HG03558 (cell line): Measurements from ENCODE around the gene CAMK2A.
"Not testable (repeated sequence)": the region's sequence is repeated elsewhere in the genome, so short reads cannot be mapped to it uniquely, and the experiment has no call there.

Source experiments
- ATAC-seq: cut with Tn5 transposase; IDR thresholded peaks from one replicate; pipeline ENCODE4 v1.9.1; 2021; ENCODE audit warnings: moderate number of reproducible peaks; ENCODE audit not compliant: unreplicated experiment; ENCODE audit errors: extremely low read depth

Gene CAMK2A

DNA sequence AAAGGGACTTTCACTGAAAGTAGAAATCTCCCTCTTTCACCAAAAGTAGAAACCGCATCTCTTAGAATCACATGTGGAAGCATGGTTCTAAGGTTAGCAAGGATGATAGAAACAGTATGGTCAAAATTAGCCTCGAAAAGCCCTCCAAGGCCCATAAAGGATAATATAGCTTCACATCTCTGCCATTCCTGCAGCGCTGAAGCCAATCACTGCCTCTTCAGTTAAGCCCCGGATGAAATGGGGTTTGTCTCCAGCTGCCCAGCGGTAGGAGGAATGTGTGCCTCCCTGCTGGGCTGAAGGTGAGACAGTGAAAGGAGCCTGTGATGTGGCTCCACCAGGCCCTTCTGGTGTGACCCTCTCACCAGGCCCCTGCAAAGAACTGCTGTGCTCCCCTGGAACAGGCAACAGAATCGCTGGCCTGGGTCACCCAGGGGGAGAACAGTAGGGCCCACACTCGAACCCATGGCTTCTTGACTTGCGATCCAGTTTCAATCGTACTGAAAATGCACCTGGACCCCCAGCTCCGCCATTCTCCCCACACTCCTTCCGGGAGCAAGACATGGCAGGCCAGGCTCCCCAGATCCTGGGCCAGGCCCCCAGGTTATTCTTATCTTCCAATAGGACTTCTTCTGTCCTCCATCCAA lies 47.2 kb downstream of the CAMK2A start:
- ATAC-seq, result no peak

DNA sequence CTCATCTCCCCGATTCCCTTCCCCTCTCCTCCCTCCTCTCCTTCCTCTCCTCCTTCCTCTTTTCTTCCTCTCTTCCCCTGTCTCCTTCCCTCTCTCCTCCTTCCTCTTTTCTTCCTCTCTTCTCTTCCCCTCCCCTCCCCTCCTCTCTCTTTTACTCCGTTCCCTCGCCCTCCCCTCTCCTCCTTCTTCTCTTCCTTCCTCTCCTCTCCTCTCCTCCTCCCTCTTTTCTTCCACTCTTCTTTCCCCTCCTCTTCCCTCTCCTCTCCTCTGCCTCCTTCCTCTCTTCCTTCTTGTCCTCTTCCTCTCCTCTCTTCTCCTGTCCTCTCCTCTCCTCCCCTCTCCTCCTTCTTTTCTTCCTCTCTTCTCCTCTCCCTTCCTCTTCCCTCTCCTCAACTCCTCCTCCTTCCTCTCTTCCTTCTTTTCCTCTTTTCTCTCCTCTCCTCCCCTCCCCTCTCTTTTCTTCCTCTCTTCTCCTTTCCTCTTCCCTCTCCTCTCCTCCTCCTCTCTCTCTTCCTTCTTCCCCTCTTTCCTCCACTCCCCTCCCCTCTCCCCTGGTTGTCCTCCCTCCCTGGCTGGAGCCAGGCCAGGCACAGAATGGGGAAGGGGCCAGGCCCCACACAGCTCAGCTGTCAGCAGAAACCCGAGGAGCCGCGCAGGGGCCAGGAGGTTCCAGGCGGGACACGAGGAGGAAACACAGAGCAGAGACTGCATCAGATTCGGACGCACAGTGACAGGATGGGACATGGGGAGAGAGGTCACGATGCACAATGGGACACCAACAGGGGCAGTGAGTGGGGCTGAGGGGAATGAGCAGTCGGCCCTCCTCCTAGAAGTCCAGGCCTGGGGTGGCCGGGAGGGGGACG lies 48.0 kb downstream of the CAMK2A start:
- ATAC-seq, result no peak

DNA sequence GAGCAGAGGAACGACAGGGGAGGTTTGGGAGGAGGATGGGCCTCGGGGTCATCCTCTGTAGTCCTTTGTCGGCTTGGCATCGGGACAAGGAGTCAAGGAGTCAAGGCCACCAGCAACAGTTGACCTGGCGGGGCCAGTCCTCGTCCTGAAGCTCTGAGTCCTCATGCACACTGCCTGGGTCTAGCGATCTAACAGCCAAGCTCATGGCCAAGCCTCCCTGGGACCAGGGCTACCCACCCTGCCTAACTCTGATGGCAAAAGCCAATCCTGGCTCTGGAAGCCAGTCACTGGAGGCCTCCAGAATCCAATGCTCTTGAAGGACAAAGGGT lies 49.8 kb downstream of the CAMK2A start:
- ATAC-seq, result no peak

DNA sequence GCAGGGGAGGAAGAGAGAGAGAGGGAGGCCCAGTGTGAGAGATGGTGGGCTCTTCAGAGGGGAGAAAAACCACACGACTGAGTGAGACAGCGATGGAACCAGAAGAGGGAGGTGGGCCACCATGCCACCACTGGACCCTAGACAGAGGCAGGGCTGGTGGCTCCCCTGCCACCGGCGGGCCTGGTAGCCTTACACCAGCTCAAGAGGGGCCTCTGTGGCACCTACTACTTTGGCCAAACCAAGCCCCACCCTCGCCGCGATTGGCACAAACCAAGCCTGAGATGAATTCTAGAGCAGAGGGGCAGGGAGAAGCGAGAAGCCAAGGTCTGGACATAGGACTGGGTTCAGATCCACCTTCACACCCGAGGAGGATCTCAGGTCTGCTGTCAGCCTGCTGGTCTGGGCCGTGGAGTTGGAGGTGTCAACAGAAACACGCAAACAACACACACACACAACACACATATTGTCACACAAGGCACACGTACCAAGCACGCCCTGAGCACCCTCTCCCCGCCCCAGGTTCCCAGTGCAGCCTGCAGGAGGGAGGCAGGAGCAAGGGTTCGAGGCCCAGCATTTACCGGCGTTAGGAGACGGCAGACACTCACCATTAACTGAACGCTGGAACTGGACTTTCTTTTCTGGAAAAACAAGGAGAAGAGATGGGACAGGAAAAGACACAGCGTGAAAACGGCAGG lies 50.3 kb downstream of the CAMK2A start:
- ATAC-seq, result no peak

DNA sequence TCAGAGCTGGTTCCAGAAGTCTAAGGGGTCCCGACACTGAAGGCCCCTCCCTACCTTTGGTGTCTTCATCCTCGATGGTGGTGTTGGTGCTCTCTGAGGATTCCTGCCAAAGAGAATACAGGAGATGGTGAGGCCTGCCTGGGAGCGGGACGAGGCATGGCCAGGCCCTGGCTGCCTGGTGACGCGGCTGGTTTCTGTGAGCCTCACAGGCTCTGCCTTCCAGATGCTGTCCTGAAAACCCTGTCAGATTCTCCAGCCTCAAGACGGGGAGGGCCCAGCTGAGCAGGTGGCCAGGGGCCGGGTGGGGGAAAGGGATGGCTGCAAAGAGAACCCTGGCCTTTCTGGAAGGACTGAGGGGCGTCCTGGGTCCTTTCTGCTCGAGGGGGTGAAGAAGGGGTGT lies 50.9 kb downstream of the CAMK2A start:
- no peak for ATAC-seq

DNA sequence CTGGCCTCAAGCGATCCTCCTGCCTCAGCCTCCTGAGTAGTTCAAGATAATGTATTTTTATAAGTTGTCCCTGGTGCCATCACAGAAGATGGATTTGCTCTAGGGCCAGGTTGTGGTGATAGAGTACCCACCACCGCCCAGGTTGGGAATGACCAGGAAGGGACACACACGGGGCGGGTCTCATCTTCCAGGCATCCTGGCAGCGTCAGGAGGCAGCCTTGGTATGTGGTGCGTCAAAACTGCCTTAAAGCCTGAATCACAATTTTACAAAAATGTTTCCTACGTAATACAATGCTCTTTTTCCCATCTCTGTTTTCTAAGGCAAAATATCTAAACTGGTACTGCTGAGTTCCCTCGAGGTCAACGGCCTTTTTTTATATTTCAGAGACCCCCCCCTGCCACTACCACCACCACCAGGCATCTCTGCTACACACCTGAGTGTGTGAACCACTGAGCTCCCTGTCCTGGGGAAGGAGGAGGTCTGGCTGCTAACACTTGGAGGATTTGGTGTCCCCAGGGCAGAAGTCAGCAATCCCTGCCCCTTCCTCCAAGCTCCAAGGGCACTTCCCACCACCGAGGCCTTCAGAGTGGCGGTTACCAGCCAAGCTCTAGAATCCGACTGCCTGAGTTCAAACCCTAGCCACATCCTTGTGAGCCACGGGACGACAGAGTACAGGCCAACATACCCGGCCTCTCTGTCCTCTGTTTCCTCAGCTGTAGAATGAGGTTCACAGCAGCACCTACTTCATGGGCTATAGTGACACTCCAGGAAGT lies 52.4 kb downstream of the CAMK2A start:
- no peak for ATAC-seq

DNA sequence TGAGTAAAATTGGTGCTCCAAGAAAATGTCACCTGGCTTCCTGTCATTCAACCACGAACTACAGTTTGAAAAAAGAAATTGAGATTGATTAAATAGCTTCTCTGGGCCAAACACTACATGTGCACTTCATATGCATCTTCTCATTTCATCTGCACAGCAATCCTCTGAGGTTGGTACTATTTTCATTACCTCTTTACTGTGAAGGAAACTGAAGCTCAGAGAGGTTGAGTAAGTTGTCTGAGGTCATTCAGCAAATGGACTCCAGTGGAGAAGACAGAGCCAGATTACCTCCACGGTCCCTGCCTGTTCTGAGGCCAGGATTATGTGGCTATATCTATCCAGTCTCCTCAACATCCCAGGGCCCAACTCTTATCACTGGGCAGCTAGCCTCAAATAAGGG lies 53.3 kb downstream of the CAMK2A start:
- ATAC-seq, result no peak

DNA sequence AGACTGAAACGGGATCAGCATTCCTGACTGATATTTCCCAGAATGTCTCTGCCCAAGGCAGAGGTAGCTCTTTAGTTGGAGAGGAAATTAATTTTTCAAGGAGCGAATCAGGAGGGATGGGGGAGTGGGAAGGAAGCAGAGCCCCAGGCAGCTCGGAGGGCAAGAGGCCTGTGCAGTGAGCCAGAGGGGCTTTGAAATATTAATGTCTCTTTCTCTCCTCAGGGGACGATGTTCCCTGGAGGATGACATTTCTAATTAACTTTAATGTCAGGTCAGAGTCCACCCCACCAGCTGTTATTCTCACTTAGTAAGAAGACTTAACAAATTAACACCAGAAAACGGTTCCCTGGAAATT lies 54.1 kb downstream of the CAMK2A start:
- ATAC-seq, result no peak

DNA sequence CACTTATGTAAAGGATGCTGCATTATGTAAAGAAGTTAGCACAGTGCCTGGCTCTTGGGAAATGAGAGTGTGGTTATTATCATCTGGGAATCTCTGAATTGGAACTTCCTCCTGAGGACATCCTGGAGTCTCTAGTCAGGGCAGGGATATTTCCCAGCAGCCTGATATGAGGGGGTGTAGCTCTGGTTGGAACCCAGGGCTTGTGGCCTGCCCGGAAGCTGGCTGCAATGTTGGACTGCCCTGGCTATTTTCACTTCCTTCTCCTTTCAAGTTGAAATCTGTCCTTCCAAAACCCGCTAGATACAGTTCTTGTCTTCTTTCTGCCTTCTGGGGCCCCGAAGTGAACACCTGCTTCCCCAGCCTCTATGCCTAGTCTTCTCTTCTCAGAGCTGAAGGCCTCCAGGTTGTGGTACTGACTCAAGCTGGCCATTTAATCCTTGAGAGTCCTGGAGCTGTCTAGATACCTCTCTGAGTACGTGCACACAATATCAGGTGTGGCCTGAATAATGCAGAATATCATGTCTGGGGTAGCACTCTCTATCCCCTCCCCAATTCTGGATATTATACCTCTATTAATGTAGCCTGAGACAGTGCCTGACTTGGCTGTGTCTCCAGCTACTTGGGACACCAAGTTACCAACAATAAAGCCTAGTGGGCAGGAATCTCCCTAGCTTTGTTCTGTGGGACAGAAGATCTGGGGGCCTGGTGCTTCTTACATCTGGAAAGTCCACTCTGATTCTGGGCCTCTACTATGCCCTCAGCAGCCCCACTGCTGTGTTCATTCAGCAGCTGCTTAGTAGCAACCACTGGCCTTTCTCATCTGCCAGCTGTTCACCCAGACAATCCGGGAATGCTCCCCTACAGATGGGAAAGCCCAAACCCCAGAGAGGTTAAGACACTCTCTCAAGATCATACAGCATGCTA lies 54.7 kb downstream of the CAMK2A start:
- no peak for ATAC-seq

DNA sequence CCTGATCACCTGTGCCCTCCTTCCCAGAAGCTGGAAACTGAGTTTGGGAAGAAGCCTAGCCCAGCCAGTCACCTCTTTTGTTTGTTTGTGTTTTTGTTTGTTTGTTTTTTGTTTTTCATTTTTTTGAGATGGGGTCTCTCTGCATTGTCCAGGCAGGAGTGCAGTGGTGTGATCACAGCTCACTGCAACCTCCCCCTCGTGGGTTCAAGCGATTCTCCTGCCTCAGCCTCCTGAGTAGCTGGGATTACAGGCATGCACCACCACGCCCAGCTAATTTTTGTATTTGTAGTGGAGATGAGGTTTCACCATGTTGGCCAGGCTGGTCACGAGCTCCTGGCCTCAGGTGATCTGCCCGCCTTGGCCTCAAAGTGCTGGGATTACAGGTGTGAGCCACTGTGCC lies 55.9 kb downstream of the CAMK2A start:
- not testable (repeated sequence) for ATAC-seq

DNA sequence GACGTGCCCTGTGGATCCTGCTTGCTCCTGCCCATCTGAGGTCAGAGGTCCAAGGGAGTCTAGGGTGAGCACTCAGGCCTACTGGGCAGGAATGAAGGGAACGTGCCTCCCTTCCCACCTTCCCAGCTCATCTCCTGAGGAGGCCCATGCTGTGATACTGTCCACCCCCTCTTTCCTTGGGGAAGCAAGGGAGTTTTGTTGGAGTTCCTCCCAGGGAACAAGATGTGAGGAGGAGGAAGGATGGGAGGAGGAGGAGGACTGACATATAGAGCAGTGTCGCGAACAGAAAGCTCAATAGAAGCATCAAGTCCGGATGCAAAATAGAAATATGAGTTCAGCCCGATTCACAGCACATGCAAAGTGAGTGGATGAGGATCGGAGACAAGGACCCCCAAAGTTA lies 58.7 kb downstream of the CAMK2A start:
- no peak for ATAC-seq

DNA sequence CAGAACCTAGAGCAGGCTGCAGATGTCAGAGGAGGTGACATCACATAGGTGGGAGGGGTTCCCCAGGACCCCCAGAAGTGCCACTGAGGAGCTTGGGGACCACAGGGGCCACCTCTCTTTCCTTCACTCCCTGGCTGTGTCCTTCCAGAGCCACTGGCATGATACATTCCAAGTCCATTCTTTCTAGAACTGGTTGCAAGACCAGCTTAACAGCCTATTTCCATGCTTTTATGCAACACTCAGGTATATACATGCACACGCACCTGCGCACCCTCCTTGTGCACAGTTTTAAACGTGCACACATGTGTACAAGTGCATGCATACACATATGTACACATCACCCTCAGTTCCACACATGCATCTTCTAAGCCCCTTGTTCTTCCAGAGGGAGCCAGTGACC lies 60.0 kb downstream of the CAMK2A start:
- ATAC-seq, result no peak

DNA sequence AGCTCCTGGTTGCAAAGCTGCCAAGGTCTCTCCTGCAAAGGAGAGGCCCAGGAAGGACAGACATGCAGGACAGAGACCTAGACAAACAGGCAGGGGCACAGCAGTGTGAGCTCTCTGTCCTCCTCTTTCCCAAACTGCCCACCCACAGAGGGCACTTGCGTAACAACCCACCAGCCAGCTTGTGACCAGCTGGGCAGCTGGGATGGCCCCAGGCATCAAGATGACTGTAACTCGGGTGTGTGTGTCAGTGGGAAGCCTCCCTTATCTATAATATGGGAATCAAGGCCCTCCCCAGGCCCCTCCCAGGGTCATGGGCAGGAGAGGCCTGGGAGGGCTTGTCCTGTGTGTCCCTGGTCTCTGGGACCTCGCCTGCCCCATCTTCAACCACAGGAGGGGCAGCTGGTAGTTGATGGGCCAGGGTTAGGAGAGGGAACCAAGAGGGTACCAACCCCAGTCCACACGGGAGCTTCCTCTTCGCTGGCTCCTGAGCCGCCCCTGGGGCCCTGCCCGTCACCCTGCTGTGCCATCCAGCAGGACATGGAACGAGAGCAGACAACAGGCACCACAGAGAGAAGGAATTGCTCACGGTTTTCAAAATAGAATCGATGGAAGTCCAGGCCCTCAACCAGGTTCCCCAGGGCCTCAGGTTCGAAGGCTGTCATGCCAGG lies 61.8 kb downstream of the CAMK2A start:
- no peak for ATAC-seq

DNA sequence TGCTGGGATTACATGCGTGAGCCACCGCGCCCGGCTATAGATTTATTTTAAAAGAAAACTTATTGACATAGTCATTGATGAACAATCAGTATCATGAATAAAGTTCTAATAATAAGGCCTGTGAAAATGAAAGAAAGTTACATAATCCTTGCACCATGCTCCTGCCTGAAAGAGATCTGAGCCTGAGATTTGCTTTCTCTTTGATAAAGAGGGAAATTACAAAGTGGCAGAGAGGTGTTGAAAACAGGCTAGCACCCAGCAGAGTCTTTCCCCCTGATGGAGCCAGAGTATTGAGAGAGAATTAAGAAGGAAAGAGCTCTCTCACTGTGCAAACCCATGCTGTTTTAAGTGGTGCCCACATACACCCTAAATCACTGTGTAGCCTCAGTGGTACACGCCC lies 62.5 kb downstream of the CAMK2A start:
- no peak for ATAC-seq

DNA sequence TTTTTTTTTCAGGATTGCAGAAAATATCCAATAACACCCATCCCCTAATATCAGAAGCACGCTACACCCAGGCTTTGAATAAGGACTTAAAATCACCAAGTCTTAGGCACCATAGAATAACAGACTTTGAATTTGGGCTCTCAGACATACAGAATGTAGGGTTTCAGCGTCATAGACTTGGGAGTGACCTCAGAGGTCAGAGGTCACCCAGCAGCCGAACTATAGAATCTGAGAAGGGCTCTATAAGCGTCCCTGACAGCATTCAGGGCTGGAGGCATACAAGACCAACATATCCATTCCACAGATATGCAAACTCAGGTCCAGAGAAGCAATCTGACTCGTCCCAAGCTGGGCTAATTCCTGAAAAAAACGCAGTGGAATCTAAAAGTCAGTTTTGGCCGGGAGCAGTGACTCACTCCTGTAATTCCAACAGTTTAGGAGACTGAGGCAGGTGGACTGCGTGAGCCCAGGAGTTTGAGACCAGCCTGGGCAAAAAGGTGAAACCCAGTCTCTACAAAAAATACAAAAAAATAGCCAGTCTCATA lies 65.0 kb downstream of the CAMK2A start:
- ATAC-seq, result no peak

DNA sequence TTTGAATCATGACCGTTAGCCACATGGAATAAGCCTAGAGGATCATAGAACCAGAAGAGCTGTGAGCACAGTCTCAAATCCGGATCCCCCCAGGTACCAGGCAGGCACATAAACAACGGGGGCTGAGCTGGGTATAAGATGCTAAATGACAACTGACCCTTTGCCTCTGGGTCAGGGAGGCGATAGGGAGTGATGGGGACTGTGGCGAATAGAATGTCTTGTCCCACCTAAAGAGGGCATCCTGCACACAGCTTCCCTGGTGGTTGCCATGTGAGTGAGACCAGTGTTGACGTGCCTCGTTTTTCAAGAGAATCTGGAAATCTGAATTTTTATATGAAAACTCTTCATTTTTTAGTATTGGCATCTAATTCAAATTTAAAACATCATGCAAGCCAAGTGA lies 66.1 kb downstream of the CAMK2A start:
- no peak for ATAC-seq

DNA sequence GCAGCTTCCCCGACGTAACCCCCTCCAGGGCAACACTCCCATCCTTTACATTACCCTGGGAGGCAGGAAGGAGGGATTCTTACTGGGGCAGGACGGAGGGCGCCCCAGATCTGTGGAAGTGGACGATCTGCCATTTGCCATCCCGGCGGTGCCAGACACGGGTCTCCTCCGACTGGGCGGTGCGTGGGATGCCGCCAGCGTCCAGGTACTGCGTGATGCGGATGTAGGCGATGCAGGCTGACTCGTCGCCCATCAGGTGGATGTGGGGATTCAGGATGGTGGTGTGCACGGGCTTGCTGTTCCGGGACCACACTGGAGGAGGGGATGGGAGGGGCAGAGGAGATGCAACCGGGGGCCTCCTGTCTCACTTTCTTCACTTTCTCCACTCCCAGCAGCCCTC lies 66.7 kb downstream of the CAMK2A start:
- no peak for ATAC-seq

DNA sequence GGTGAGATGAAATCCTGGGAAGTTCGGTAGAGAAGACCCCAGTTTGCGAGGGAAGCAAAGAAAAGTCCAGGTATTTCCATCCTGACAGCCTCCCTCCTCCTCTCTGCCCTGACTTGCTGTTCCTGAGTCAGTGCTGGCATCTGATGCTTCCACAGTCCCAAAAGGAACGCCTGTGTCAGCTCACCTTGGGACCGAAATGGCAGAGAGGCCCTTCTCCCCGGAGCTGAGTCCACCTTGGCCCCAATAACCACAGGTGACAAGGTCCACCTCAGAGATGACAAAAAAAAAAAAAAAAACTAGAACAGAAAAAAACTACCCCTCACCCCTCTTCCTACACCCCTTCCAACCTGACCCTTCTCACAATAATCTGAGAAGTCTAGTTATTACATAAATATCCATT lies 68.1 kb downstream of the CAMK2A start:
- ATAC-seq, result no peak

DNA sequence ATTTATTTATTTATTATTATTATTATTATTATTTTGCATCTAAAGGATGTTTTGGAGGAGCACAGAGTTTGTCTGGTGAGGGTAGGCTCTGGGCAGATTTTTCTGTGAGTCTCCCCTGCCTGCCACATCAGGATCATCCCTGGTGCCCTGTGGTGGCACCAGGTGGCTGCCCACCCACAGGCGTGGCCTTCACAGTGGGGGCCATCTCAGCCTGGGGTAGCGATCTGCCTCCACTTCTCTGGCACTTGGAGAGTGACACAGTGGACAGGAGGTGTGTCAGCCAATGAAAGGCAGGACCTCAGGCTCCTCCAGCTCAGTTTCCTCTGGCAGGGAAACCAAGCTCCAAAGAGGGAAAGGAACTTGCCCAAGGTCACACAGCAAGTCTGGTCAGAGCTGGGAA lies 69.7 kb downstream of the CAMK2A start:
- ATAC-seq, result no peak
